ENCODE data around the gene AATF.

DNA sequence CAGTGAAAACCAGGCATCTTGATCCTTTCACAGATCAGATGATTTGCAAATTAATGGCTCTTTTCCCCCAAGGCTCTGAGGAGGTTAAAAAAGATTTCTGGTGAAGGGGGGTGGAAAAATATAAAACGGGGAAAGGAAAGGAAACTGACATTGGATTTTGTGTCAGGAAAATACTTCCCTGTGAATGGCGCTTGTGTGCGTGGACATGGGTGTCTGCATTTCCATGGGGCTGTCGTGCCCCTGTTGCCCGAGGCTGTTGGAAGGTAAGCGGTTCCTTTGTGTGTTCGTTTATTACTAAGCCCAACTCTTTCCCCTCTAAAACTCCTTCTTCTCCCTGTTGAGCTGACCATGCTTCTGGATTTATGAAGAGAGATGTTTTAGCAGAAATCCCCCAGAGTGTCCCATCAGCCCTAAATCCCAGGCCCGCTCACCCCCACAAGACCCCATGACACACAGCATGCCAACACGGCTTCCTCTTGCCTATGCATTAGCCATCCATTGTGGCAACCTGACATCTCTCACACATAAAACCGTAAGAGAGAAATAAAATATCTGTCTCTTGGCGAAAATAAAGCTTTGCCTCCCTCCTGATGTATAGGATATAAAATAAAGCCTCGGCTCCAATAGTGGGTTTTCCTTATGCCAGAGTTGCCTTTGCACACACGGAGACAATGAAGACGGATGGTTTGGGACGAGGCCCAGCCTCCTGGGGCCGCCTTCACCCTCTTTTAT is 18.7 kb upstream of the AATF start:
- TF ChIP-seq CTCF (IDR thresholded peaks at IDR 0.05) (no peak), POLR2A (IDR thresholded peaks at IDR 0.05) (no peak)

Data from Peyer's patch (tissue), 4 donors.